ENCODE data around the gene BCAN.

- TF ChIP-seq CTCF (conservative IDR thresholded peaks at IDR 0.05) = no peak
- no peak for TF ChIP-seq ZFX (IDR thresholded peaks at IDR 0.05)
Observed at GRCh38 chr1:156682166-156682890, 40.4 kb downstream of the BCAN start.
